Measurements from ENCODE around the gene TMEM59L.

Gene TMEM59L

GRCh38 chr19:18637673-18638630 is 25.3 kb downstream of the TMEM59L start:
- DNase-seq (ENCODE audit: low spot score) = no peak

GRCh38 chr19:18639706-18640243 is 27.1 kb downstream of the TMEM59L start:
- no peak for DNase-seq (ENCODE audit: low spot score)

GRCh38 chr19:18644196-18645034 is 31.7 kb downstream of the TMEM59L start:
- DNase-seq (ENCODE audit: low spot score) = no peak

- DNase-seq (ENCODE audit: low spot score) = no peak
These were observed 32.4 kb downstream of the TMEM59L start for GRCh38 chr19:18645035-18645511.

- DNase-seq (ENCODE audit: low spot score) = no peak
These were observed 34.1 kb downstream of the TMEM59L start for GRCh38 chr19:18646535-18647370.

- no peak for DNase-seq (ENCODE audit: low spot score)
These were observed 34.7 kb downstream of the TMEM59L start for GRCh38 chr19:18647371-18647767.

GRCh38 chr19:18647807-18648206 is 35.1 kb downstream of the TMEM59L start:
- DNase-seq (ENCODE audit: low spot score) = no peak

GRCh38 chr19:18648973-18649315 is 36.3 kb downstream of the TMEM59L start:
- DNase-seq (ENCODE audit: low spot score) = no peak

- DNase-seq (ENCODE audit: low spot score) = no peak
These were observed 36.8 kb downstream of the TMEM59L start for GRCh38 chr19:18649371-18650020.

GRCh38 chr19:18650021-18650390 is 37.3 kb downstream of the TMEM59L start:
- no peak for DNase-seq (ENCODE audit: low spot score)

- no peak for DNase-seq (ENCODE audit: low spot score)
These were observed 37.9 kb downstream of the TMEM59L start for GRCh38 chr19:18650468-18651041.

GRCh38 chr19:18651300-18651699 is 38.6 kb downstream of the TMEM59L start:
- DNase-seq (ENCODE audit: low spot score) = no peak

GRCh38 chr19:18651733-18652132 is 39.1 kb downstream of the TMEM59L start:
- DNase-seq (ENCODE audit: low spot score) = no peak

- DNase-seq (ENCODE audit: low spot score) = no peak
These were observed 41.2 kb downstream of the TMEM59L start for GRCh38 chr19:18653853-18654252.

- no peak for DNase-seq (ENCODE audit: low spot score)
These were observed 41.8 kb downstream of the TMEM59L start for GRCh38 chr19:18654469-18654868.

- no peak for DNase-seq (ENCODE audit: low spot score)
These were observed 42.6 kb downstream of the TMEM59L start for GRCh38 chr19:18655173-18655844.

- no peak for DNase-seq (ENCODE audit: low spot score)
These were observed 43.8 kb downstream of the TMEM59L start for GRCh38 chr19:18656337-18657086.

GRCh38 chr19:18657590-18658365 is 45.1 kb downstream of the TMEM59L start:
- no peak for DNase-seq (ENCODE audit: low spot score)
